HG03196 (cell line): ENCODE data around the gene ZBTB22.
"Not testable (repeated sequence)": the region's sequence is repeated elsewhere in the genome, so short reads cannot be mapped to it uniquely, and the experiment has no call there.

Experiments
- ATAC-seq: cut with Tn5 transposase; IDR thresholded peaks from one replicate; pipeline ENCODE4 v1.9.1; 2021; ENCODE audit not compliant: unreplicated experiment

Gene ZBTB22

GRCh38 chr6:33279971-33280511 lies 37.5 kb downstream of the ZBTB22 start:
- ATAC-seq, result no peak

- ATAC-seq, result no peak
Measured at GRCh38 chr6:33279257-33279695, 38.3 kb downstream of the ZBTB22 start.

- ATAC-seq, result no peak
Measured at GRCh38 chr6:33278810-33279209, 38.7 kb downstream of the ZBTB22 start.

- no peak for ATAC-seq
Measured at GRCh38 chr6:33278392-33278741, 39.2 kb downstream of the ZBTB22 start.

GRCh38 chr6:33277663-33278391 lies 39.7 kb downstream of the ZBTB22 start:
- no peak for ATAC-seq

- peak; percentile 50 for ATAC-seq
Measured at GRCh38 chr6:33276864-33277662, 40.5 kb downstream of the ZBTB22 start, which contains the start of gene B3GALT4. Gene B3GALT4, plus strand, starts transcription at chr6:33277123. Its CDS starts 297 bp downstream, at chr6:33277420.

- ATAC-seq, result no peak
Measured at GRCh38 chr6:33276581-33276863, 41.0 kb downstream of the ZBTB22 start.

- ATAC-seq, result not testable (repeated sequence)
Measured at GRCh38 chr6:33275795-33276580, 41.6 kb downstream of the ZBTB22 start.

GRCh38 chr6:33273924-33274902 lies 43.3 kb downstream of the ZBTB22 start:
- no peak for ATAC-seq

GRCh38 chr6:33273129-33273923 lies 44.2 kb downstream of the ZBTB22 start:
- ATAC-seq, result no peak

- ATAC-seq, result no peak
Measured at GRCh38 chr6:33272275-33273128, 45.0 kb downstream of the ZBTB22 start.

GRCh38 chr6:33271468-33272274 lies 45.9 kb downstream of the ZBTB22 start, which contains the start of the genes RPS18 and VPS52:
Gene RPS18, plus strand, starts transcription at chr6:33272075. Its CDS starts 45 bp downstream, at chr6:33272120.
Gene VPS52, minus strand, starts transcription at chr6:33271876. Its CDS starts 201 bp downstream, at chr6:33271675.
- peak; percentile 84 for ATAC-seq

- no peak for ATAC-seq
Measured at GRCh38 chr6:33271117-33271467, 46.5 kb downstream of the ZBTB22 start.
